ENCODE results near the gene MTHFD1L. TPM values are rescaled to one million over a fixed set of nuclear protein-coding genes. Genes with fewer than 3 reads are reported as not detected.

The MTHFD1L gene
- polyA plus RNA-seq, 2 of the 4 experiments (the other 2 are of a cell fraction): 27.2 to 63.2 TPM

DNA sequence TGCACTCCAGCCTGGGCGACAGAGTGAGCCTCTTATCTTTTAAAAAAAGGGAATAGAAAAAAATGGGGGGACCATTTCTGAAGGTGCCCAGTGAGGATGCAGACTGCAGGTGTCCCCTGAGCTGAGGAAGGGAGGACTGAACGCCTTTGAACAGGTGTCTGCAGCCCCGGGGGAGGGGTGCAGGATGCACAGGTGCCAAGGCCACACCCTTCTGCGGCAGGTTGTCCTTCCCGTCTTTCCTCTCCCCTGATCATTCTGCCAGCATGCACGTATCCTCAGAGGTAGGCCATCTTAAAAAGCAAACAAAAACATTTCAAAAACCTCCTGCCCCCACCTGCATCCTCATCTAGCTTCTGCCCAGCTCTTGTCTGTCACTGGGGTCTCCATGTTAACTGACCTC, 101.3 kb downstream of the MTHFD1L start:
- Histone ChIP-seq H3K4me1 (no peaks in the 10 kb centered on the region), H3K27ac (no peak overlapping the region), H3K4me3 (no peak overlapping the region), H3K4me2 (no peak overlapping the region), H3K9me3 (no peaks in the 10 kb centered on the region)
- TF ChIP-seq, protein P1, sequence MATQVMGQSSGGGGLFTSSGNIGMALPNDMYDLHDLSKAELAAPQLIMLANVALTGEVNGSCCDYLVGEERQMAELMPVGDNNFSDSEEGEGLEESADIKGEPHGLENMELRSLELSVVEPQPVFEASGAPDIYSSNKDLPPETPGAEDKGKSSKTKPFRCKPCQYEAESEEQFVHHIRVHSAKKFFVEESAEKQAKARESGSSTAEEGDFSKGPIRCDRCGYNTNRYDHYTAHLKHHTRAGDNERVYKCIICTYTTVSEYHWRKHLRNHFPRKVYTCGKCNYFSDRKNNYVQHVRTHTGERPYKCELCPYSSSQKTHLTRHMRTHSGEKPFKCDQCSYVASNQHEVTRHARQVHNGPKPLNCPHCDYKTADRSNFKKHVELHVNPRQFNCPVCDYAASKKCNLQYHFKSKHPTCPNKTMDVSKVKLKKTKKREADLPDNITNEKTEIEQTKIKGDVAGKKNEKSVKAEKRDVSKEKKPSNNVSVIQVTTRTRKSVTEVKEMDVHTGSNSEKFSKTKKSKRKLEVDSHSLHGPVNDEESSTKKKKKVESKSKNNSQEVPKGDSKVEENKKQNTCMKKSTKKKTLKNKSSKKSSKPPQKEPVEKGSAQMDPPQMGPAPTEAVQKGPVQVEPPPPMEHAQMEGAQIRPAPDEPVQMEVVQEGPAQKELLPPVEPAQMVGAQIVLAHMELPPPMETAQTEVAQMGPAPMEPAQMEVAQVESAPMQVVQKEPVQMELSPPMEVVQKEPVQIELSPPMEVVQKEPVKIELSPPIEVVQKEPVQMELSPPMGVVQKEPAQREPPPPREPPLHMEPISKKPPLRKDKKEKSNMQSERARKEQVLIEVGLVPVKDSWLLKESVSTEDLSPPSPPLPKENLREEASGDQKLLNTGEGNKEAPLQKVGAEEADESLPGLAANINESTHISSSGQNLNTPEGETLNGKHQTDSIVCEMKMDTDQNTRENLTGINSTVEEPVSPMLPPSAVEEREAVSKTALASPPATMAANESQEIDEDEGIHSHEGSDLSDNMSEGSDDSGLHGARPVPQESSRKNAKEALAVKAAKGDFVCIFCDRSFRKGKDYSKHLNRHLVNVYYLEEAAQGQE (IDR thresholded peaks at IDR 0.05): no peak
- TF ChIP-seq CHD2 (IDR thresholded peaks at IDR 0.05; ENCODE audit: low read length, partially characterized antibody) (no peak), MYC (IDR thresholded peaks at IDR 0.05; ENCODE audit: borderline replicate concordance, low read length) (no peak), TFCP2L1 (CRISPR knock-in tag; IDR thresholded peaks at IDR 0.05) (no peak), POLR2A (IDR thresholded peaks at IDR 0.05; ENCODE audit: low read length) (no peak), JUN (IDR thresholded peaks at IDR 0.05) (no peak), FOXS1 (CRISPR knock-in tag; IDR thresholded peaks at IDR 0.05) (no peak), ZFP36 (IDR thresholded peaks at IDR 0.05; ENCODE audit: borderline replicate concordance, partially characterized antibody) (no peak), RARB (CRISPR knock-in tag; IDR thresholded peaks at IDR 0.05) (no peak), EHMT2 (IDR thresholded peaks at IDR 0.05; ENCODE audit: low read depth) (no peak), RAD21 (conservative IDR thresholded peaks at IDR 0.05 in 1 of 2, IDR thresholded peaks at IDR 0.05 in 1 of 2) (no peak)
- TF ChIP-seq, protein P2, sequence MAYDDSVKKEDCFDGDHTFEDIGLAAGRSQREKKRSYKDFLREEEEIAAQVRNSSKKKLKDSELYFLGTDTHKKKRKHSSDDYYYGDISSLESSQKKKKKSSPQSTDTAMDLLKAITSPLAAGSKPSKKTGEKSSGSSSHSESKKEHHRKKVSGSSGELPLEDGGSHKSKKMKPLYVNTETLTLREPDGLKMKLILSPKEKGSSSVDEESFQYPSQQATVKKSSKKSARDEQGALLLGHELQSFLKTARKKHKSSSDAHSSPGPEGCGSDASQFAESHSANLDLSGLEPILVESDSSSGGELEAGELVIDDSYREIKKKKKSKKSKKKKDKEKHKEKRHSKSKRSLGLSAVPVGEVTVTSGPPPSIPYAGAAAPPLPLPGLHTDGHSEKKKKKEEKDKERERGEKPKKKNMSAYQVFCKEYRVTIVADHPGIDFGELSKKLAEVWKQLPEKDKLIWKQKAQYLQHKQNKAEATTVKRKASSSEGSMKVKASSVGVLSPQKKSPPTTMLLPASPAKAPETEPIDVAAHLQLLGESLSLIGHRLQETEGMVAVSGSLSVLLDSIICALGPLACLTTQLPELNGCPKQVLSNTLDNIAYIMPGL (CRISPR knock-in tag; IDR thresholded peaks at IDR 0.05; ENCODE audit: borderline replicate concordance): no peak
- TF ChIP-seq, protein P3, sequence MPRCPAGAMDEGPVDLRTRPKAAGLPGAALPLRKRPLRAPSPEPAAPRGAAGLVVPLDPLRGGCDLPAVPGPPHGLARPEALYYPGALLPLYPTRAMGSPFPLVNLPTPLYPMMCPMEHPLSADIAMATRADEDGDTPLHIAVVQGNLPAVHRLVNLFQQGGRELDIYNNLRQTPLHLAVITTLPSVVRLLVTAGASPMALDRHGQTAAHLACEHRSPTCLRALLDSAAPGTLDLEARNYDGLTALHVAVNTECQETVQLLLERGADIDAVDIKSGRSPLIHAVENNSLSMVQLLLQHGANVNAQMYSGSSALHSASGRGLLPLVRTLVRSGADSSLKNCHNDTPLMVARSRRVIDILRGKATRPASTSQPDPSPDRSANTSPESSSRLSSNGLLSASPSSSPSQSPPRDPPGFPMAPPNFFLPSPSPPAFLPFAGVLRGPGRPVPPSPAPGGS (IDR thresholded peaks at IDR 0.05): no peak
- 87% methylated on average over 6 of the region's 6 CpGs for whole genome bisulfite sequencing (ENCODE audit: missing lambda C conversion rate)
- DNase-seq (ENCODE audit: low read depth in 1 of 2, low spot score in 1 of 2): no peak
- POLR2A ChIA-PET: no interaction called here
- ATAC-seq: no peak
- CTCF ChIA-PET: interaction anchor here (1.2 kb wide), 1 partner anchor 358 kb away, joined by 5 read pairs; no protein-coding TSS in a partner anchor
- FAIRE-seq: no peak

DNA sequence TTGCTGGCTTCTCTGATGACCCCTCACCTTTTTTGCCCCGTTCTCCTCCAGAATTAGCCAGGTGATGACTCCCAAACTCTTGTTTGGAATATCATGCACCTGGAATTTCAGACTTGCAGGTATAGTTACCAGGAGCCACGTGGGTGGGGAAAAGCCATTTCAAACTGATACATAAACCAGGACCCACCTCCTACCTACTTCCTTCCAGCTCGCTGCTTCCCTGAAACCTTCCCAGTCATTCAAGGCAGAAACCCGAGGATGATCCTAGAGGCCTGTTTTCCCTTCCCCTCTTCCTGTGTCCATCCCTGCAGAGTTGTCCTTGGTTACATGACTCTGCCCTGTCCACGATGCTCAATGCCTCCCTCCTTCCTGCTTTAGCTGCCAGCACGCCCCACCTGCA, 101.9 kb downstream of the MTHFD1L start:
- Histone ChIP-seq H3K4me2 (no peak overlapping the region), H3K27ac (no peak overlapping the region), H3K9me3 (no peaks in the 10 kb centered on the region), H3K4me3 (no peak overlapping the region), H3K4me1 (no peaks in the 10 kb centered on the region)
- DNase-seq (ENCODE audit: low read depth in 1 of 2, low spot score in 1 of 2) (no peak), FAIRE-seq (no peak), ATAC-seq (peak in 1 of 2 experiments; percentile 31; a peak in 1 of 6 replicates)
- POLR2A ChIA-PET: no interaction called here
- WGBS (ENCODE audit: missing lambda C conversion rate): 85% methylated on average over 6 of the region's 6 CpGs
- CTCF ChIA-PET: interaction anchor here (1.2 kb wide), 1 partner anchor 357 kb away, joined by 5 read pairs; no protein-coding TSS in a partner anchor
- TF ChIP-seq FOSL2 (IDR thresholded peaks at IDR 0.05) (no peak), FOSL2 (CRISPR knock-in tag; IDR thresholded peaks at IDR 0.05) (no peak), HDAC2 (IDR thresholded peaks at IDR 0.05) (no peak), CEBPB (IDR thresholded peaks at IDR 0.05) (no peak), ZC3H11A (IDR thresholded peaks at IDR 0.05) (no peak), FOSB (CRISPR knock-in tag; IDR thresholded peaks at IDR 0.05) (no peak), PHF8 (IDR thresholded peaks at IDR 0.05; ENCODE audit: borderline replicate concordance, low read depth) (no peak), HEYL (CRISPR knock-in tag; IDR thresholded peaks at IDR 0.05) (no peak), CHD2 (IDR thresholded peaks at IDR 0.05; ENCODE audit: low read length, partially characterized antibody) (no peak), RAD21 (conservative IDR thresholded peaks at IDR 0.05 in 1 of 2, IDR thresholded peaks at IDR 0.05 in 1 of 2) (no peak), EP300 (IDR thresholded peaks at IDR 0.05) (no peak), ZFP36 (IDR thresholded peaks at IDR 0.05; ENCODE audit: borderline replicate concordance, partially characterized antibody) (no peak), HOXB13 (CRISPR knock-in tag; IDR thresholded peaks at IDR 0.05; ENCODE audit: low read depth) (no peak)
- TF ChIP-seq, protein P4, sequence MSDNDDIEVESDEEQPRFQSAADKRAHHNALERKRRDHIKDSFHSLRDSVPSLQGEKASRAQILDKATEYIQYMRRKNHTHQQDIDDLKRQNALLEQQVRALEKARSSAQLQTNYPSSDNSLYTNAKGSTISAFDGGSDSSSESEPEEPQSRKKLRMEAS (IDR thresholded peaks at IDR 0.05): no peak
- TF ChIP-seq, protein P5, sequence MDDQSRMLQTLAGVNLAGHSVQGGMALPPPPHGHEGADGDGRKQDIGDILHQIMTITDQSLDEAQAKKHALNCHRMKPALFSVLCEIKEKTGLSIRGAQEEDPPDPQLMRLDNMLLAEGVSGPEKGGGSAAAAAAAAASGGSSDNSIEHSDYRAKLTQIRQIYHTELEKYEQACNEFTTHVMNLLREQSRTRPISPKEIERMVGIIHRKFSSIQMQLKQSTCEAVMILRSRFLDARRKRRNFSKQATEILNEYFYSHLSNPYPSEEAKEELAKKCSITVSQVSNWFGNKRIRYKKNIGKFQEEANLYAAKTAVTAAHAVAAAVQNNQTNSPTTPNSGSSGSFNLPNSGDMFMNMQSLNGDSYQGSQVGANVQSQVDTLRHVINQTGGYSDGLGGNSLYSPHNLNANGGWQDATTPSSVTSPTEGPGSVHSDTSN (IDR thresholded peaks at IDR 0.05): no peak
